HG03378 (cell line): Measurements from ENCODE around the gene SNAP25.

ENCODE experiments used
- ATAC-seq: cut with Tn5 transposase; IDR thresholded peaks from one replicate; pipeline ENCODE4 v1.9.1; 2021; ENCODE audit warnings: mild to moderate bottlenecking, moderate library complexity; ENCODE audit not compliant: unreplicated experiment

Gene SNAP25

GRCh38 chr20:10261702-10262101 is 43.1 kb downstream of the SNAP25 start:
- no peak for ATAC-seq

GRCh38 chr20:10263385-10264165 is 44.9 kb downstream of the SNAP25 start:
- ATAC-seq, result no peak

- no peak for ATAC-seq
These were observed 45.5 kb downstream of the SNAP25 start for GRCh38 chr20:10264166-10264558.

GRCh38 chr20:10268636-10269035 is 50.0 kb downstream of the SNAP25 start:
- no peak for ATAC-seq

GRCh38 chr20:10270630-10271029 is 52.0 kb downstream of the SNAP25 start:
- ATAC-seq, result no peak

GRCh38 chr20:10271494-10272219 is 53.0 kb downstream of the SNAP25 start:
- no peak for ATAC-seq

GRCh38 chr20:10276878-10277580 is 58.4 kb downstream of the SNAP25 start:
- ATAC-seq, result no peak

GRCh38 chr20:10277616-10278015 is 59.0 kb downstream of the SNAP25 start:
- no peak for ATAC-seq

- no peak for ATAC-seq
These were observed 59.8 kb downstream of the SNAP25 start for GRCh38 chr20:10278412-10278811.

GRCh38 chr20:10280018-10280908 is 61.6 kb downstream of the SNAP25 start:
- ATAC-seq, result no peak

GRCh38 chr20:10281911-10282310 is 63.3 kb downstream of the SNAP25 start:
- no peak for ATAC-seq

GRCh38 chr20:10282979-10283456 is 64.4 kb downstream of the SNAP25 start:
- ATAC-seq, result no peak

GRCh38 chr20:10286356-10286755 is 67.7 kb downstream of the SNAP25 start:
- ATAC-seq, result no peak

GRCh38 chr20:10288421-10288820 is 69.8 kb downstream of the SNAP25 start:
- ATAC-seq, result no peak

- ATAC-seq, result no peak
These were observed 70.5 kb downstream of the SNAP25 start for GRCh38 chr20:10288954-10289646.

GRCh38 chr20:10291568-10292248 is 73.1 kb downstream of the SNAP25 start:
- ATAC-seq, result no peak

- ATAC-seq, result no peak
These were observed 78.6 kb downstream of the SNAP25 start for GRCh38 chr20:10297223-10297622.

GRCh38 chr20:10297684-10298240 is 79.1 kb downstream of the SNAP25 start:
- no peak for ATAC-seq
